NB4 (cell line): Measurements from ENCODE around the gene KBTBD3.

Experiments used
- DNase-seq: peaks from one replicate; pipeline ENCODE4 v3.0.0; 2010; ENCODE audit warnings: low read depth
- H3K4me3 ChIP-seq: one replicate; pipeline ENCODE4 v1.5.1; 2011; ENCODE audit warnings: mild to moderate bottlenecking, low read depth, low read length, moderate library complexity
- MYC ChIP-seq: IDR thresholded peaks from 2 replicates; pipeline ENCODE4 v1.6.1; 2011; ENCODE audit warnings: low read depth, low read length
- POLR2A ChIP-seq: IDR thresholded peaks from 2 replicates; pipeline ENCODE4 v1.6.1; 2011; ENCODE audit warnings: mild to moderate bottlenecking; ENCODE audit not compliant: insufficient read length; ENCODE audit errors: extremely low read depth
- TF ChIP-seq, protein P1 (sequence below): IDR thresholded peaks from 2 replicates; pipeline ENCODE4 v1.6.1; 2011; ENCODE audit warnings: low read depth, low read length
- TF ChIP-seq, protein P2 (sequence below): IDR thresholded peaks from one replicate; pipeline ENCODE4 v1.5.1; 2012; ENCODE audit warnings: low read depth, low read length

The KBTBD3 gene

DNA sequence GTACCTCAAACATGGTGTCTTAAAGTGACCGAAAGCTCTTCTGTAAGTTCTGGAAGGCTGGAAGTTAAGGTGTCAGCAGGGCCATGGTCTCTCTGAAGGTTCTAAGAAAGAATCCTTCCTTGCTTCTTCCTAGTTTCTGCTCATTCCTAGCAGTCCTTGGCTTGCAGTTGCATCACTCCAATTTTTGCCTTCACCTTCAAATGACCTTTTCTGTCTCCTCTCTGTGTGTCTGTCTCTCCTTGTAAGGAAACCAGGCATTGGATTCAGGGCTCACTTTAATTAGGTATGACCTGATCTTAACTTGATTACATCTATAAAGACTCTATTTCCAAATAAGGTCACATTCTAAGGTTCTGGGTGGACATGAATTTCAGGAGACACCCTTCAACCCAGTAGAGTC lies 9.0 kb upstream of the KBTBD3 start:
- TF ChIP-seq POLR2A = no peak
- TF ChIP-seq, protein P1, sequence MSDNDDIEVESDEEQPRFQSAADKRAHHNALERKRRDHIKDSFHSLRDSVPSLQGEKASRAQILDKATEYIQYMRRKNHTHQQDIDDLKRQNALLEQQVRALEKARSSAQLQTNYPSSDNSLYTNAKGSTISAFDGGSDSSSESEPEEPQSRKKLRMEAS = no peak
- no peak for TF ChIP-seq MYC
- TF ChIP-seq, protein P2, sequence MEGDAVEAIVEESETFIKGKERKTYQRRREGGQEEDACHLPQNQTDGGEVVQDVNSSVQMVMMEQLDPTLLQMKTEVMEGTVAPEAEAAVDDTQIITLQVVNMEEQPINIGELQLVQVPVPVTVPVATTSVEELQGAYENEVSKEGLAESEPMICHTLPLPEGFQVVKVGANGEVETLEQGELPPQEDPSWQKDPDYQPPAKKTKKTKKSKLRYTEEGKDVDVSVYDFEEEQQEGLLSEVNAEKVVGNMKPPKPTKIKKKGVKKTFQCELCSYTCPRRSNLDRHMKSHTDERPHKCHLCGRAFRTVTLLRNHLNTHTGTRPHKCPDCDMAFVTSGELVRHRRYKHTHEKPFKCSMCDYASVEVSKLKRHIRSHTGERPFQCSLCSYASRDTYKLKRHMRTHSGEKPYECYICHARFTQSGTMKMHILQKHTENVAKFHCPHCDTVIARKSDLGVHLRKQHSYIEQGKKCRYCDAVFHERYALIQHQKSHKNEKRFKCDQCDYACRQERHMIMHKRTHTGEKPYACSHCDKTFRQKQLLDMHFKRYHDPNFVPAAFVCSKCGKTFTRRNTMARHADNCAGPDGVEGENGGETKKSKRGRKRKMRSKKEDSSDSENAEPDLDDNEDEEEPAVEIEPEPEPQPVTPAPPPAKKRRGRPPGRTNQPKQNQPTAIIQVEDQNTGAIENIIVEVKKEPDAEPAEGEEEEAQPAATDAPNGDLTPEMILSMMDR = no peak
- H3K4me3 ChIP-seq = no peak overlapping the region
- no peak for DNase-seq

DNA sequence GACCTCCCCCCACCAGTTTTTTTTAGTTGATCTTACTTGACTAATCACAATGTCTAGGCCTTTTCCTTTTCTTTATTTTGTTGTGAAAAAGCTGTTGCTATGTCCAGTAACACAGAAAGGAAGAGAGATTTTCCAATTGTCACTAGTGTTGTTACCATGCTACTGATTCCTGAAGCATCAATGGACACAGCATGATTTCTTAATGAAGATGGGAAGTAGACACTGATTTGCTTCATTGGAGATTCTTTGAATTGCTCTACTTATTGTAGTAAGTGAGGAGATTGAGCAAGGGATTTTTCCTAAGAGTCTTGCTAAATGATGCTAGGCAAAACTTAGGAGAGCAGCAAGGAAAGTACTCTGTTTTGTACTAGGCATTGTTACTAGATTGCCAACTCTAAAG lies 4.9 kb upstream of the KBTBD3 start:
- TF ChIP-seq, protein P1 = no peak
- TF ChIP-seq POLR2A (no peak), MYC (no peak)
- TF ChIP-seq, protein P2 = no peak
- DNase-seq = no peak
- peak overlapping the region; percentile 19 for H3K4me3 ChIP-seq

DNA sequence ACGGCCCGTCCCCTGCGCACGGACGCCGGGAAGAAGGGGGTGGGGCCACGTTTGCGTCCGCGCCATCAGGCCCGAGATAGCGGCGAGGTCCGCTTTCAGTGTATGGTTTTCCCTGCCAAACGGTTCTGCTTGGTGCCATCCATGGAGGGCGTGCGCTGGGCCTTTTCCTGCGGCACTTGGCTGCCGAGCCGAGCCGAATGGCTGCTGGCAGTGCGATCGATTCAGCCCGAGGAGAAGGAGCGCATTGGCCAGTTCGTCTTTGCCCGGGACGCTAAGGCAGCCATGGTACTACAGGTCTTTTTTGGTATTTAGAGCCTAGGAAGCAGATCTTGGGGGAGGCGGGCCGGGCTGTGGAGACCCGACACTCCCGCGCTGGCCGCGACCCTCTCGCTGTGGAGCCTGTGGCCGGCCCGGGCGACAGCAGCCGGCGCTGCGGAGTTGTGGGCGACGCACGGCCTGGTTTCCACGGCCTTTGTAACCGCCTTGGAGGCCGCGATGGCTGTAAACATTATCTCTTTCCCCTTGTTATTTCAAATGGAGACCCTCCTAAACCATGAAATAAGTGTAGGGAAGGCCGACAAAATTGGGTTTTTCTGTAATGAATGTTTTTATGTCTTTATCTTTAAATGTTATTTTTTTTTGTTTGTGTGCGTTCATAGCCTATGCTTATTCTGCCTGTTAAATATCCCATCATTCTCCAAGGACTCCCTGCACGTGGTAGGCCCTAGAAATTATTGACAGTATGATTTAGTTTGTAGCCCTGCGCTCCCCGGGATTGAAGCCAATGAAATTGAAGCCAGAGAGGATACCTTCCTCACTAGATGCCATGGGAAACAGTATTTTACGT lies 685 bp upstream of the KBTBD3 start, which contains the start of gene AASDHPPT:
TSS of gene AASDHPPT (plus strand) at position 54 of the 847 bp plus-strand sequence. CDS start at position 103, 49 bp downstream.
- peak within 1 kb of the TSS; percentile 91 for H3K4me3 ChIP-seq
- DNase-seq = peak; percentile 53
- TF ChIP-seq POLR2A = peak; percentile 87
- peak; percentile 88 for TF ChIP-seq MYC
- TF ChIP-seq, protein P1 = peak; percentile 72
- TF ChIP-seq, protein P2 = no peak

DNA sequence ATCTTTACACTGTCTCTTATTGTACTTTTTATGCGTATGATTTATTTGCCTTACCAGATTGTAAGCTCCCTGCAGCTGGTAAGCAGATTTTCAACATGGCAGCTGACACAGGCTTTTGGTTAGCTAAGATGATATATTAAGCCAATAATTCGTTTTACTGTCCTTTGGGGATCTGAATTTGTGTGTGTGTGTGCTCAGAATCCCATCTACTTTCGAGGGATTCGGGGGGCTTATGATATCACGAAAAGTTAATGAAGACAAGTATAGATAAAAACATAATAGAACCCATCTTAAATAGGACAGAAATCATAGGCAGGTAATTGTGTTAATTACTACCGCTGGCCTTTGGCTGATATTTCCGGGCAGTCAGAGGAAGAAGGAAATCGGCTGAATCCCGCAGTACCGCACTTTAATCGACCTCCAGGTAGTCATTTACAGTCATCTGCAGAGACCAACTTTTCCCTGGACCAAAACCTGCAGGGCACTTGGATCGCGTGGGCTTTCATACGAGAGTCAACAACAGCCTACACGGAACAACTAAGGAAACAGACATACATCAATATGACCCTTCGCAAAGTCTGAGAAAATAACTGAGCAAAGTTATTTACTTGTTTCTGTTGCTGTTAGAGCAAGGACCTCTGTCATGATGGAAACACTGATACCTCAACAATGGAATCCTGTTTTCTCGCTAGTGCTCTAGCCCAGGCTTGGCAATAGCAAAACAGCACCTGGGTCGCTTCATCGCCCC lies 802 bp downstream of the KBTBD3 start:
- DNase-seq = no peak
- TF ChIP-seq MYC = no peak
- peak overlapping the region; percentile 82 for H3K4me3 ChIP-seq

DNA sequence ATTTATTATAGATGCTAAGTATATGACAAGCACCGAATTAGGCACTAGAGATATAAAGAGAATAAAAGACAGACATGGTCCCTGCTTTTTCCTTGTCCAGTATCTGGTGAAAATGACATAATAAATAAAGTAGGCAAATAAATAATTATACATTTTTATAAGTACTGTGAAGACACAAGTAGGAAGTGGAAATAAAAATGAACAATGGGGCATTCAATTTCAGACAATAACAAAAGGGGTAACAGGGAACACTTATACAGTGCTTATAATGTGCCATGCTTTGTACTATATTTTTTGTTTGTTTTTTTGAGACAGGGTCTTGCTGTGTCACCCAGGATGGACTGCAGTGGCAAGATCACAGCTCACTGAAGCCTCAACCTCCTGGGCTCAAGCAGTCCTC lies 4.3 kb downstream of the KBTBD3 start:
- no peak for TF ChIP-seq POLR2A
- TF ChIP-seq, protein P2 = no peak
- TF ChIP-seq, protein P1 = no peak
- no peak for TF ChIP-seq MYC
- no peak overlapping the region for H3K4me3 ChIP-seq
- no peak for DNase-seq

DNA sequence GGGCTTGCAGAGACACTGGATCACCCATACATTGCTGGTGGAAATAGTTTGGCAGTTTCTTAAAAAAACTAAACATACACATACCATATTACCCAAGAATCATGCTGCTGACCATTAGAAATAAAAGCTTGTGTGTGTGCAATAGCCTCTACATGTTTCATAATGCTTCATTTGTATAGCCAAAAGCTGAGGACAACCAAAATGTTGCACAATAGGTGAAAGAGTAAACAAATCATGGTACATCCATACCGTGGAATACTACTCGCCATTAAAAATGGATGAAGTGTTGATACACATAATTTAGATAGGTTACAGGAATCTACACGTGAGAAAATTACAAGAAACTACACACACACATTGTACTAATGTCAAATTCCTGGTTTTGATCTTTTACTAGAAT lies 6.5 kb downstream of the KBTBD3 start:
- TF ChIP-seq, protein P1 = no peak
- TF ChIP-seq, protein P2 = no peak
- no peak for DNase-seq
- H3K4me3 ChIP-seq = no peak overlapping the region
